GM13977 (cell line): ENCODE data around the gene PRRC2C.
A peak's percentile ranks its signal among the peaks of the same experiment; 100 is the strongest.

Source experiments
- DNase-seq: peaks from one replicate; pipeline ENCODE4 v3.0.0; 2012; ENCODE audit warnings: low spot score
- CTCF ChIP-seq: IDR thresholded peaks from 2 replicates; pipeline ENCODE4 v1.5.1; 2012; ENCODE audit warnings: mild to moderate bottlenecking, control low read depth; ENCODE audit not compliant: insufficient read depth; ENCODE audit errors: extremely low read depth, missing control alignments
- in situ Hi-C: fragments of 300-500 bp; cut with MboI; formaldehyde crosslinking; loops from one replicate; pipeline ENCODE4 v1.12.0; 2022; ENCODE audit warnings: low sequenced_read_pairs, low pct_unique_long_range_greater_than_20kb, mixed read lengths, inconsistent platforms; ENCODE audit not compliant: unreplicated experiment

Gene PRRC2C

GRCh38 chr1:171460018-171460620 lies 25.2 kb upstream of the PRRC2C start:
- in situ Hi-C loops: no loop called here
- TF ChIP-seq CTCF: no peak
- DNase-seq: no peak

- no peak for DNase-seq
- TF ChIP-seq CTCF: no peak
- in situ Hi-C loops: no loop called here
Measured at GRCh38 chr1:171467626-171468025, 17.7 kb upstream of the PRRC2C start.

GRCh38 chr1:171468120-171468750 lies 17.1 kb upstream of the PRRC2C start:
- DNase-seq: peak; percentile 51
- TF ChIP-seq CTCF: no peak
- in situ Hi-C loops: no loop called here

GRCh38 chr1:171470726-171471125 lies 14.6 kb upstream of the PRRC2C start:
- TF ChIP-seq CTCF: no peak
- DNase-seq: no peak
- in situ Hi-C loops: no loop called here

- in situ Hi-C loops: no loop called here
- DNase-seq: no peak
- no peak for TF ChIP-seq CTCF
Measured at GRCh38 chr1:171472183-171472647, 13.1 kb upstream of the PRRC2C start.

GRCh38 chr1:171476829-171477228 lies 8.5 kb upstream of the PRRC2C start:
- no peak for TF ChIP-seq CTCF
- DNase-seq: no peak
- in situ Hi-C loops: no loop called here
